GM18861 (cell line): Measurements from ENCODE around the gene DIPK1C.

ENCODE experiments used
- ATAC-seq: cut with Tn5 transposase; IDR thresholded peaks from one replicate; pipeline ENCODE4 v1.9.1; 2021; ENCODE audit not compliant: unreplicated experiment

DIPK1C gene

GRCh38 chr18:74486119-74486849 lies 29.2 kb upstream of the DIPK1C start:
- no peak for ATAC-seq

GRCh38 chr18:74482697-74483096 lies 25.6 kb upstream of the DIPK1C start:
- ATAC-seq, result no peak

GRCh38 chr18:74480149-74480651 lies 23.1 kb upstream of the DIPK1C start:
- ATAC-seq, result no peak

- no peak for ATAC-seq
These were observed 22.5 kb upstream of the DIPK1C start for GRCh38 chr18:74479486-74480148.

GRCh38 chr18:74478880-74479279 lies 21.8 kb upstream of the DIPK1C start:
- ATAC-seq, result no peak

GRCh38 chr18:74478316-74478715 lies 21.2 kb upstream of the DIPK1C start:
- no peak for ATAC-seq

- no peak for ATAC-seq
These were observed 20.7 kb upstream of the DIPK1C start for GRCh38 chr18:74477771-74478170.

GRCh38 chr18:74476140-74476539 lies 19.0 kb upstream of the DIPK1C start:
- ATAC-seq, result no peak

- ATAC-seq, result no peak
These were observed 17.0 kb upstream of the DIPK1C start for GRCh38 chr18:74473976-74474640.

- ATAC-seq, result no peak
These were observed 15.2 kb upstream of the DIPK1C start for GRCh38 chr18:74472312-74472711.

GRCh38 chr18:74468547-74469061 lies 11.5 kb upstream of the DIPK1C start:
- ATAC-seq, result no peak

- ATAC-seq, result no peak
These were observed 8.7 kb upstream of the DIPK1C start for GRCh38 chr18:74465775-74466174.

GRCh38 chr18:74463983-74464382 lies 6.9 kb upstream of the DIPK1C start:
- no peak for ATAC-seq

GRCh38 chr18:74463254-74463653 lies 6.1 kb upstream of the DIPK1C start:
- no peak for ATAC-seq

GRCh38 chr18:74460825-74461224 lies 3.7 kb upstream of the DIPK1C start:
- no peak for ATAC-seq

GRCh38 chr18:74459889-74460288 lies 2.8 kb upstream of the DIPK1C start:
- no peak for ATAC-seq

- ATAC-seq, result no peak
These were observed 765 bp upstream of the DIPK1C start for GRCh38 chr18:74457725-74458421.

- no peak for ATAC-seq
These were observed 612 bp downstream of the DIPK1C start for GRCh38 chr18:74456349-74457042.

- ATAC-seq, result no peak
These were observed 1.1 kb downstream of the DIPK1C start for GRCh38 chr18:74456017-74456348.

- ATAC-seq, result no peak
These were observed 1.7 kb downstream of the DIPK1C start for GRCh38 chr18:74455386-74455785.
